ENCODE results near the gene DACT2. TPM values are rescaled to one million over a fixed set of nuclear protein-coding genes. Genes with fewer than 3 reads are reported as not detected.

DACT2 gene
- total RNA-seq, 1 donor from 2014 or later = 0.89 TPM

DNA sequence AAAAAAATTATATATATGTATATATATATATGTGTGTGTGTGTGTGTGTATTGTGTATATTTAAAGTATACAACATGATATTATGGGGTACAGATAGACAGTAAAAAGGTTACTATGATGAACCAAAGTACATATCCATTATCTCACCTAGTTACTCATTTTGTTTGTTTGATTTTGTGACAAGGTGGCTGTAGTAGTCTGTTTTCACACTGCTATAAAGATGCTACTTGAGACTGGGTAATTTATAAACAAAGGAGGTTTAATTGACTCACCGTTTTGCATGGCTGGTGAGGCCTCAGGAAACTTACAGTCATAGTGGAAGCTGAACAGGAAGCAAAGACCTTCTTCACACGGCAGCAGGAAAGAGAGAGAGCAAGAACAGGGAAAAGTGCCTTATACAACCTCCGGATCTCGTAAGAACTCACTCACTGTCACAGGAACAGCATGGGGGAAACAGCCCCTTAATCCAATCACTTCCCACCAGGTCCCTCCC is 30.2 kb upstream of the DACT2 start:
- DNase-seq (ENCODE audit: low read depth) = no peak

DNA sequence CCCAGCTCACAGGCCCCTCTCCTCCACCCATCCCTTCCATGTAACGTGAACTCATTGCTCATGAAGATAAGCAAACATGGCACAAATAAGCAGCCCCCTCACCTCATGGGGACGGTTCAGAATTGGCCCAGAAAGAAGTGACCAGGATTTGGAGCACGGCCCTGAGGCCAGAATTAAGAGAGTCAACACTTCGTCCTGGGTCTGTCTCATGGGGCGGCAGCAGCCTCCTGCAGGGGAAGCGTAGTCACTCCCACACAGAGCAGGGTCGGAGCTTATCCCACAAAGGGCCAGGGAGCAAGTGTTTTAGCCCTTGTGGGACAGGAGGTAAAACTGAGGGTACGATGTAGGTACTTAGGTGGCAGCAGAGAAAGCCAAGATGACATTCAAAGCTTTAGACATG is 28.6 kb upstream of the DACT2 start:
- DNase-seq (ENCODE audit: low read depth) = no peak

DNA sequence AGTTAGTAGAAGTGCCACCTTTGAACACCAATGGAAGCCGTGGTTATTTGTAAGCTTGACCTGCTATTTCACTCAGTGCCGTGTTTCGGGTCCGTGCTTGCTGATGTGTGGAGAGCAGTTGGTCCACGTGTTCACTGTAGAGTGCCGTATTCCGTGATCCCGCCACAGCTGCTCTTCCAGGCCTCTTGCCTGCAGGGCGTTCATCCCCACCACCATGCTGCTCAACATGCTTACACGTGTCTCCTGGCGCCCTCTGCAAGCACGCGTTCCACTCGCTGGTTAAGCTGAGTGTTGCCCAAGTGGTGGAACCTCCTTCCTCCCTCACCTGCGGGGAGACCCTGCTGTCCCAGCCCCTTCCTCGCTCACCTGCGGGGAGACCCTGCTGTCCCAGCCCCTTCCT is 28.0 kb upstream of the DACT2 start:
- DNase-seq (ENCODE audit: low read depth) = no peak

DNA sequence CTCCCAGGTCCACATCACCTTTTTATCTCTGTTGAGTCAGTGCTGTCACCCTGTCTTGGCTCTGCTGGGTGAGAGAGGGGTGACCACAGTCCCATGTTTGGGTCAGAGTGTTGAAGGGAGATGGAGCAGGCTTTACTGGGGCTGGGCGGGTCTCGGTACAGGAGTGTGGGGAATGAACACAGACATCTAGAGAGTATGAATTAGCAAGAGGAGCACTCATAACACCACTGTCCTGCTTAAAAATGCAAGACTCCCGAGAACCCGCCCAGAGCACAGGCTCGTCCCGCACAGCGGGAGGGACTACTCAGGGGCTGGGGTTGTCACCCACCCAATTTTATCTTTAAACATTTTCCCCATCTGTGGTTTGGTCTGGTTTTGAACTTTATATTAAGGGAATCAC is 27.5 kb upstream of the DACT2 start:
- DNase-seq (ENCODE audit: low read depth) = no peak

DNA sequence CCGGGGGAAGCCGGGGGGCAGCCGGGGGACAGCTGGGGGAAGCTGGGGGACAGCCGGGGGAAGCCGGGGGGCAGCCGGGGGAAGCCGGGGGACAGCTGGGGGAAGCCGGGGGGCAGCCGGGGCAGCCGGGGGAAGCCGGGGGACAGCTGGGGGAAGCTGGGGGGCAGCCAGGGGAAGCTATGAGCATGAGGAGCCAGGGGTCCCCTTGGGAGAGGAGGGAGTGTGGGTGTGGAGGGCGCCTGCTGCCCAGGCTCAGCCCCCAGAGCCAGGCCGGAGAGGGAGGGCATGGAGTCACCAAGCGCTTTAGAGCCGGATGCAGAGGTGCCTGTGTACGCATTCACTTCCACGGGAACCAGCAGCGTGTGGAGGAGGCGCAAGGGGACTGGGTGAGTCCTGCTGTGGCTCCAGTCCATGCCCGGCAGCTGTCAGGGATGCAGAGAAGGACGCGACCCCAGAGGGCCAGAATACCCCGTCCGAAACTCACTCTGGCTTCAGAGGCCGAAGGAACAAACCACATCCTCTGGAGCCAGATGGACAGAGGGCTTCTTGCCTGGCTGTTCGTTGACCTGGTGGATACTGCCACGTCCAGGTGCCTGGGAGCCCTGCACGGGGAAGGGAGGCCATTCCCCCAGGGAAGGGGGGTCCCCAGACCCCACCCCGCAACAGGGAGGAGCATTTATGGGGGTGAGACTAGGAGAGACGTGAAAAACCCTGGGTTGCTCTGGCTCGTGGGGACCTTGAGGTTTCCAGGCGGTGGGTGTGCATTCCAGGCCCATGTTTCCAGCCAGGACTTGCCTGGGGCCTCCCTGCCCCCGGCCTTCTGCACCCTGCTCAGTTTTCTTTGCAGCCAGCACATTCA is 26.5 kb upstream of the DACT2 start:
- no peak for DNase-seq (ENCODE audit: low read depth)

DNA sequence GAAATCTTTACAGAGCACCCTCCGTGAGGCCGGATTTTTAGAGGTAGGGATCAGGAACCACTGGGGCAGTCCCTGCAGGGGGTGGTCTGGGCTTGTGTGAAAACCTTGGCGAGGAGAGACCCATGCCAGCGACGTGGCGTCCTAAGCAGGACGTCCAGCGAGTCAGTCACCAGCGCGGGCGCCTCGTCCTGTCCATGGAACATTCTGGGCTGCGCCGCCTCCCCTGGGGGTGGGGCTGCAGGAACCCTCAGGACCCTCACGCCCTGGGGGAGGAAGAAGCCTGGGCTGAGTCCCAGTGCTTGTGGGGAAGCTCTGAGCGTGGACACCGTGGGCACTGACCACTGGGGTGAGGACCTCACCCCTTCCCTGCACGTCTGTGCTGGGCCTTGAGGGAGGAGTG is 25.7 kb upstream of the DACT2 start:
- DNase-seq (ENCODE audit: low read depth) = no peak

DNA sequence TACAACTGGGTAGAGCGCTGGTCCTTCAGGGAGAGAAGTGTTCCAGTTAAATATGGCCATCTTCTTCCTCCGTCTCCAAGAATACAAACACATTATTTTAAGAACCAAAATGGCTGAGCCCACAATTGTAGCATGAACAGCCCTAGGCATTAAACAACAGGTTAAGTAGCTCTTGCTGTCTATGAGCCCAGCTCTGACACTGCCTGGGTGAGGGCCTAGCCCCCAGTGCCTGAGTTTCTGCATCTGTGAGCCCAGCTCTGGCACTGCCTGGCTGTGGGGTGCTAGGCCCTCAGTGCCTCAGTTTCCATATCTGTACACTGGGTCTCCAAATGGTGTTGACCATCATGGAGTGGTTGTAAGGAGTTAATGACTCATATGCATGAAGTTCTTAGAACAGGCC is 24.8 kb upstream of the DACT2 start:
- DNase-seq (ENCODE audit: low read depth) = no peak

DNA sequence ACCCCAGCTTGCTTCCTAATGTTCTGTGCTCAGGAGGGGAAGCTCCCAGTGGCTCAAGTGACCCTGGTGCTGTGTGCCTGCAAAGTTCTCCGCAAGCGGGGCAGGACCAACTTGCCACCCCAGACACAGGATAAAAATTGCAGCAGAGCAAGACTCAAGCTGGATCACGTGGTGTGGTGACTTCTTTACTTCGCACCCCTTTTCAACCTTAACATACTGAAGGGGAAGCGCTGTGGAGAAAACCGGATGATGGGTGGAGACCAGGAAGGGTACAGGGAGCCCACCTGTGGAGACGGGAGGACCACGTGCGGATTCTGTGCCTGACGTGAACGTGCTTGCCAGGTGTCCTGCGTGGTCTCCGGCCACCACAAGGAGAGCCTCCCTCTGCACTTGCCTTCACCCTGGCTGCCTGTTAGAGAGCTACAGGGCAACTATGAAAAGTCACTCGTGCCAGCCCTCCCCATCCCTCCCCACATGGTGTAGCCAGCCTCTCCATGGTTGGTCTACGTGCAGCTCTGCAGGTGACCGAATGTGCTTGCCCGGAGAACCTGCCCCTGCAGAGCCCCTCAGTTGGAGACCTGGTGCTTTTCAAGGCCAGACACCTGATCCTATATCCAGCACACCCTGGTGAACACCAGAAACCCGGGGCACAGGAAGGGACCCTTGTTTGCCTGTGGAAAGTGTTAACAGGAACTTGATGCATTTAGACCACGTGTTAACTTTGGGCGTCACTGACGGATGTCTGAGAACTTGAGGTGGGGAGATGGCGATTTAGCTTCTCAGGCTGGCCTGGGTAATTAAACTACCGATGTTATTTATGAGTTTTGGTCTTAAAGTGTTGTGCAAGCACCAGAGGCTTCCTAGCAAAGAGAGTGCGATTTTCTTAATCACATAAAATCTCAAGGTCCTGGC is 23.9 kb upstream of the DACT2 start:
- DNase-seq (ENCODE audit: low read depth) = no peak

DNA sequence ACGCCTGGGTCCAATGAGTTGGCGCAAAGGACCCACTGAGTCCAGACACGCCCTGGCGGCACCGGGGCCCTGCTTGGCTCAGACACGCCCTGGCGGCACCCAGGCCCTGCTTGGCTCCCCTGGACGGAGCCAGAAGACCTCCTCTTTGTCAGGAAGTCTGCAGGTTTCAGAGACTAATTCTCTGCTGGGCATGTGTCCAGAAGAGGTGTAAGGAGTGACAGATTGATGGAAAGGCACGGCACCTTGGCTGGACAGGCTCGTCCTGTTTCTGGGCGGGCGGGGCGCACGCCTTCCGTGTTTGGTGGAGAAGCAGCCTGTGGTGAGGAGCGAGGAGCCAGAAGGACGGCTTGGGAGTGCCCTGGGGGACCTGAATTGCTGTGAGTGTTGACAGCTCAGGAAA is 23.1 kb upstream of the DACT2 start:
- DNase-seq (ENCODE audit: low read depth) = peak; percentile 2

DNA sequence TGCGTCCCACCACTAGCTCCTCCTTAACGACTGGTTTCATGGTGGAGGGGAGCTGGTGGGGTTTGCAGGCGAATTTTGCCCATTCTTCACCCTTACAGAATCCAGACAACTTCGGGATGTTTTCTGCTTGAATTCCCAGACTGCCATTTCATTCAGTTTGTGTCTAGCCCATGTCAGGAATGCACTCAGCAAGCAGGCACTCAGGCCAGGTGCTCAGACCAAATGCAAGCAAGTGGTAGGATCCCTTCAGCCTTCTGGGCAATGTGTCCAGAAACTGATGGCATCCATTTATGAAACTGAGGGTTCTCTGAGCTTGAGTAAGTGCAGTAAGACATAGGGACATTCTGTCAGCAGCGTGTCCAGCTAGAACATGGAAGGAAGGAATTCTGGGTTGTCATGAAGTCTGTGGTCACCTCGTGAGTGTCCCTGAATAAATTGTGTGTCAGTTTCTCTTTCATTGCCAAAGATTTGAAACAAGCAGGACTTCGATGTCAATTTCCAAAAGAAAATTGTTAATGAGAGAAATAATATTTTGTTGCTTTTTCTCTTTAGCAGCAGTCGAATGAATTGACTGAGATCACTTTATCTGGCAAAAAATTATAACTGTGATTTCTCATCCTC is 21.8 kb upstream of the DACT2 start:
- no peak for DNase-seq (ENCODE audit: low read depth)

DNA sequence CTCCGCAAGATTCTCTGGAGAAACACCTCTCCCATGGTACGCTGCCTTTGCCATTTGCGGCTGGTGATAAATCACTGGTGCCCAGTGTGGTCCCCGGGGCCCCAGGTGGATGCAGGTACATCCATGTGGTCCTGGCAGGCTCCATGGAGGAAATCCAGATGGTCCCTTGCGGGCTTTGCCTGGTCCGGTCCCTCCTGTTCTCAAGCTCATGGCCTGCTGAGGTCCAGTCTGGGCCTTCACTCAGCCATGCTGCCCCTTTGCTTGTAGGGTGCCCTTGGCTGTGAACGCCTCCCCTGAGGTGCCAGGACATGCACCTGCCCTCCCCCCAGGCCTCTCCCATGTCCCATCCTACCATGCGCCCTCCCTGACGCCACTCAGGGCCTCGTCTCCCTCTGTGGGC is 21.2 kb upstream of the DACT2 start:
- DNase-seq (ENCODE audit: low read depth) = no peak

DNA sequence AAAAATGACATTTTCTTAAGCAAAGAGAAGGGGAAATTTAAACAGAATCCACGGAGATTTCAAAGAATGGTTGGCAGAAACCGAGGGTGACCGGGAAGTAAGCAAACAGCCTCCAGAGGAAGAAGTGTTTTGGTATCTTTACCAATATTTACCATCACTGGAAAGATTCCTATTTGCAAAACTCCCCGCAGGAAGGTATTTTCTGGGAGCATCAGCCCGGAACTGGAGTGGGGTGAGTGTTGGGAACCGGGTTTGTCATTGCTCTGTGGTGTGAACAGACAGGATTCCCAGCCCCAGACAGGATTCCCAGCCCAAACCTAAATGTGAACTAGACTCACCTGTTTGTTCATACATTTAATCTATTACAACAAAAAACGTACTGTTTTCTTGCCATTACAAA is 19.2 kb upstream of the DACT2 start:
- DNase-seq (ENCODE audit: low read depth) = no peak

DNA sequence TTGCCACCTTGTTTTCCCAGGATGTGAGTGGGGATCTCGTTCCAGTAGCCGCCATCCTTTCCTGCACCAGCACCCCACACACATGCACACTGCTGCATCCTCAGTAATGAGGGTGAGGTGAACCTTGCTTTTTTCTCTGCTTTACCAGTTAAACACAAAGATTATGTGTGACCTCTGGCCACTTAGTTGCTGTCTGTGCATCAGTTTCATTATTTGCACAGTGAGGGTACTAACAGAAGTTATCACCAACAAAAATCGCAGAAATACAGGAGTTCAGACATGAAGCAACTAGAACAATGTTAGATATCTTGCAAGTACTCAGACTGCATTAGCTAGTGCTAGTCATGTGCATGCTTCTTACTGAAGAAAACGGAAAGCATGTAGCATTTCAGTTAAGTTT is 17.4 kb upstream of the DACT2 start:
- no peak for DNase-seq (ENCODE audit: low read depth)

DNA sequence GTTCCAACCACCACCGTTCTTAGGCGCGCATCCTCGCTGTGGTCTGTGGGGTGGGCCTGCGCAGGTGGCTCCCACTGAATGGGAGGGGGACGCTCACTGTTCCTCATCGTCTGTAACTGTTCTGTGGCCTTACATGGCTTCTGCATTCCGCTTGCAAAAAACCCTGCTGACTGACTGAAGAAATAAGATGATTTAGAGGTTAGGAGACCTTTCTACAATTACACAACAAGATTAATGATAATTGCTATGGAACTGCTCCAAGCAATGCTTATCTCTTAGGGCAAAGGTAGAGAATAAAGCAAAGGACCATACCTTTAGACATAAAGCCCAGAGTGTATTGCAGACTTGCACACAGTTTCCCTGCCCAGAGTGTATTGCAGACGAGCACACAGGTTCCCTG is 14.4 kb upstream of the DACT2 start:
- DNase-seq (ENCODE audit: low read depth) = no peak

DNA sequence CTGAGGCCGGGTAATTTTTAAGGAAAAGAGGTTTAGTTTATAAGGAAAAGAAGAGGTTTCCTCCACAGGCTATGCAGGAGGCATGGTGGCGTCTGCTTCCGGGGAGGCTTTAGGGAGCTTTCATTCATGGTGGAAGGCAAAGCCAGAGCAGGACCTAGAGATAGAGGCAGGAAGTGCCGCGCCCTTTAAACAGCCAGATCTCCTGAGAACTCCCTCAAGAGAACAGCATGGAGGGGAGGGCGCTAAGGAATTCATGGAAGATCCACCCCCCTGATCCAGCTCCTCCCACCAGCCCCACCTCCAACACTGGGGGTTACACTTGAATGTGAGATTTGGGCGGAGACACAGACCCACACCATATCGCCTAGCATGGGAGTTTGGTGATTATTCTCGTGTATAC is 13.9 kb upstream of the DACT2 start:
- DNase-seq (ENCODE audit: low read depth) = no peak

DNA sequence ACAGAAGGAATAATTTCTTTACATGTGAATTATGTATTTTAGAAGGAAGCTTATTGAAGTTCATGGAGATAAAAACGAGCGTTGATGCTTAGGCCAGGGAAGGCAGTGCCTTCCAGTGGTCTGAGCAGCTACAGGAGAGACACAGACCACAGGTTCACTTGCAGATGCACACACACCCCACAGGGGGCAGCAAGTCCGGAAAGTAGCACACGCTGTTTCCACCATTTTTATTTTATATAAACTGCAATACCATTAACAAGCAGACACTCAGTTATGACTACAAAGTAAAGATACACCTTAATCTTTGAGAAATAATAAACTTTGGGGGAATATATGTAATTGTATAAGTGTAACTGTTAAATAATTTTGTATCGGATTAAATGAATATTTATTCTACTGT is 13.5 kb upstream of the DACT2 start:
- DNase-seq (ENCODE audit: low read depth) = no peak

DNA sequence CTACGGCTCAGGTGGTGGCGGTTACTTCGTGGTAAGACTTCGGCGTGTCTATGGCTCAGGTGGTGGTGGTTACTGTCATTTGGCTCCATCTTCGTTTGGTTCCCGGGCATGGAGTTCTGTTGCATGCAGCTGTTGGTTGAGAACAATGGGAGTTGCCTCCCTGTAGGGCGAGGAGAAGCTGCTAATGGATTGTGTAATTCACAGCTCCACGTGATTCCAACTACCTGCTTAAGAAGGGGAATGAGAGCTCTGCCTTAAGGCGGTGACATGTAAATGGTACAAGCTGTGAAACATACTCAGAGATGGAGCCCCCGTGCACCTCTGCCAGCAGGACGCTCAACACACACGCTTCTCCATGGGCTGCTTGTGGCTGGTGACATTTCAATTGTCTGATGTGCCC is 12.4 kb upstream of the DACT2 start:
- peak; percentile 21 for DNase-seq (ENCODE audit: low read depth)

DNA sequence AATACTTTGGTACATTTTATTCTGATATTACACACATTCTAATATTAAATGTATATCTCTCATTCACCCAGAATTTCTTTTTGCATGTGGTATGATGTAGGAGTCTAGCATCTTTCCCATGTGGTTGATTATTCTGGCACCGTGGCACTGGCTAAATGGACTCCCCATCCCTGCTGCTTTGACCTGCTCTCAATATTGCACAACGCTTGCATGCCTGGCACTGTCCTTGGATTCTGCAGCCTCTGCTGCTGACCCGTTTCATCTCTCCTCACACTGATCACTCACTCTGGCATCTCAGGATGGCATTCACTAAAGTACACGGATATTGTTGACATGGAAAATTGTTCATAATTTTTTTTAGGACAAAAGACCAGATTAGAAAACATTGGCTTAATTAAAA is 11.5 kb upstream of the DACT2 start:
- no peak for DNase-seq (ENCODE audit: low read depth)

DNA sequence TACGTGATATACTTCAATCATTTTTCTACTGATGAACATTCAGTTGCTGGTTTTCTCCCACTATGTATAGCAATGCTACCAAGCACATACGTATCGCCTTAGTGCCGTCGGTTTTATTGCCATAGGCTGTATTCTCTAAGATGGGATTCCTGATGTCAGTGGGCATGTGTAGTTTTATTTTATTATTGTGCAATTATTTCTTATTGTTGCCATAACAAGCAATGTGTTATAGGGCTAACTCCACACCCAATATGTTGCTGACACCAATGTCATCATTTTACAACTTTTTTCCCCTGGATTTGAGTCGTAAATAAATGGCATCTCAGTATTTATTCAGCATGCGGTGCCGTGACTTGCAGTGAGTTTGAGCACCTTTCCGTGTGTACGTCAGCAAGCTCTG is 10.8 kb upstream of the DACT2 start:
- no peak for DNase-seq (ENCODE audit: low read depth)

DNA sequence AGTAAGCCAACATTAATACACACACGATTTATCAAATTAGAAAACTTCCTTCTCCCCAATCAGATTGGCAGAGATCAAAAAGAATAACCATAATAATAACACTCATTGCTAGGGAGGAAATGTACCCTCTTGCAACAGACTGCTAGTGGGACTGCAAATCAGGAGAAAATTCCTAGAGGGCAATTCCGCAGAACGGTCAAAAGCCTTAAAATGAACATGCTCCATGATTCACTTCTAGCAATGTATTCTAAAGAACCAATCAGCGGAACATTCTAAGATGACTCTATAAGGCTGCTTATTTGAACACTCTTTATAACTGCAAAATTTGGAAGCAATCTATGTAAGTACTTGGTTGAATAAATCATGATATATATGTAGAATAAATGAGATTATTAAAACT is 8.5 kb upstream of the DACT2 start:
- DNase-seq (ENCODE audit: low read depth) = peak; percentile 83

DNA sequence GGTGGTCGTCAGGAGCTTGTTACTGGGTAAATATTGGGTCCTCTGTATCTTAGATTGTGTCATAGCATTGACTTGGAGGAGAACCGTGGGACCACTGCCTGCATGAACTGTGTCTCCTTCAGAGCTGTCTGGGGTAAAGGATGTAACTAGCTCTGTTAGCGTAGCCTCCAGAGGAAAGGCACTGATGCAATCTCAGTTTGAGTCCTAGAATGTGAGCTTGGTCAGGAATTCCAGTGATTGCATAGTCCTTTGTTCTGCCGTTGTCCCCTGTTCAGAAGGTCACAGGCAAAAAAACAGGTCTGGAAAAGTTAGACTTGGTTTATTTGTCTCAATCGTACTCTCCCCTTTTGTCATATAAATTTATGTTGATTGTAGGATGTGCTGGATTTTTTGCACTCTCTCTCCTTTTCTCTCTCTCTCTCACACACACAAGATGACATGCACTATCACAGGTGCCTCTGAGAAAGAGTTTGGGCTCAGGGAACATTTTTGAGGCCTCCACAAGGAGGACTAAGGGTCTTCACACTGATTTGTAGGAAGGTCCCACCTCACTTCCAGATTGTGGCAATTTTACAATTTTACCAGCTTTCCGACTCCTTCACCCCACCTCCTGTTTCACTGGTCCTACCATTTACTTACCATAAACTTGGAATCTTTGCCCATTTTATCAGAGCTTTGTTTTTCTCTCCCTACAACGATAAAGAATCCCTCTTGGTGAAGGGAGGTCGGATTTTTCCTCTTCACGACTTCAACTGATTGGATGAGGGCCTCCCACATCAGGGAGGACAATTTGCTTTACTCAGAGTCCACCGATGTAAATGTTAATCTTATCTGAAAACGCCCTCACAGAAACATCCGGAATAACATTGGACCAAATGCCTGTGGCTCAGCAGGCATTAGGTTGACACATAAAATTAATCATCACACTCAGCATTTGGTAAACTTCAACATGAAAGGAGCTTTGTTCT is 7.0 kb upstream of the DACT2 start:
- DNase-seq (ENCODE audit: low read depth) = peak; percentile 52

All from renal cortical epithelial cell (primary cell).